Measurements from ENCODE around the gene CMTR1. TPM values are rescaled to one million over a fixed set of nuclear protein-coding genes. Genes with fewer than 3 reads are reported as not detected.

The CMTR1 gene
- total and polyA plus RNA-seq, 2 of the 13 experiments (the other 11 are each of a cell fraction or from before 2014, with no cell fraction given) = 19.7 to 55.2 TPM

DNA sequence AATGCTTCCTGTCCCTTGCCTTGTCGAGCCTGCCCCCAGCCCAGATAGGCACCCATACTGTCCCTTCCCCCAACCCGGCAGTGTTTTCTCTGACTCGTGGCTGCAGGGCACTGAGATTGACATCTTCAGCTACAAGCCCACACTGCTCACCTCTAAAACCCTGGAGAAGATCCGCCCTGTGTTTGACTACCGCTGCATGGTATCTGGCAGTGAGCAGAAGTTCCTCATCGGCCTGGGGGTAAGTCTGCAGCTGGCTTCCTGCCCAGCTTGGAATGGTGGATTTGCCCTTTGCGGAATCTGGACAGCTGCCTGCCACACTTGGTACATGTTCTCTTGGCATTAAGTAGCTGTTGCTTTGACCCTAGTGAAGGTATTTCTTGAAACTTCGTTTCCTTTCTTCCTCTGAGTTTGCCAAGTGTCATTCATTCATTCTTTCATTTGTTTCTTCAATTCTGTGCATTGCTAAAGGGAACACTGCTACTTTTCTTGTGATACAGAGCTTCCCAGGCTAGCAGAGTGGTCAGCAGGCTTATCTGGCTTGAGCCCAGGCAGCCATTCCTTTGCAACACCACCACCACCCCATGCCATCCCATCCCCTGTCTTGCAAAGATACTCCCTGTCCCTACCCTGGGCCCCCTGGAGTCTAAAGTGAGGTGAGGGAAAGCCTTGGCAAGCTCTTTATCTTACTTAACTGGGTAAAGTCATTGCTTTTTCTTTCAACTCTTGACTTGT, 40.5 kb downstream of the CMTR1 start:
- Histone ChIP-seq H4K20me1 (ENCODE audit: insufficient read depth, low read length) (no peaks in the 10 kb centered on the region), H3K27ac (ENCODE audit: extremely low read length, insufficient read depth, low read length) (no peak overlapping the region), H2AFZ (ENCODE audit: low read length) (no peak overlapping the region), H3K4me2 (ENCODE audit: low read depth, low read length) (no peak overlapping the region), H3K79me2 (ENCODE audit: insufficient read depth, low read length) (no peaks in the 10 kb centered on the region), H3K9ac (ENCODE audit: insufficient read depth, low read depth, low read length) (no peak overlapping the region), H3K9me3 (ENCODE audit: low read length) (no peaks in the 10 kb centered on the region), H3K27me3 (ENCODE audit: control insufficient read depth in 1 of 2, insufficient read depth in 2 of 2, low read length in 2 of 2) (no peaks in the 10 kb centered on the region), H3K4me1 (ENCODE audit: insufficient read depth, low read length) (no peaks in the 10 kb centered on the region), H3K4me3 (replicated peaks in 1 of 3; ENCODE audit: insufficient read depth in 1 of 3, low read depth in 2 of 3, low read length in 3 of 3) (no peak overlapping the region), H3K36me3 (replicated peaks in 1 of 2; ENCODE audit: control insufficient read depth in 1 of 2, insufficient read depth in 2 of 2, low read length in 2 of 2) (peaks cover 41 to 73% of the 10 kb centered on the region in 2 experiments)
- TF ChIP-seq, protein P1, sequence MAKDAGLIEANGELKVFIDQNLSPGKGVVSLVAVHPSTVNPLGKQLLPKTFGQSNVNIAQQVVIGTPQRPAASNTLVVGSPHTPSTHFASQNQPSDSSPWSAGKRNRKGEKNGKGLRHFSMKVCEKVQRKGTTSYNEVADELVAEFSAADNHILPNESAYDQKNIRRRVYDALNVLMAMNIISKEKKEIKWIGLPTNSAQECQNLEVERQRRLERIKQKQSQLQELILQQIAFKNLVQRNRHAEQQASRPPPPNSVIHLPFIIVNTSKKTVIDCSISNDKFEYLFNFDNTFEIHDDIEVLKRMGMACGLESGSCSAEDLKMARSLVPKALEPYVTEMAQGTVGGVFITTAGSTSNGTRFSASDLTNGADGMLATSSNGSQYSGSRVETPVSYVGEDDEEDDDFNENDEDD (CRISPR knock-in tag; IDR thresholded peaks at IDR 0.05; ENCODE audit: borderline replicate concordance) = no peak
- no peak for TF ChIP-seq ZNF337 (CRISPR knock-in tag; IDR thresholded peaks at IDR 0.05; ENCODE audit: borderline replicate concordance, low read depth)
- TF ChIP-seq, protein P2, sequence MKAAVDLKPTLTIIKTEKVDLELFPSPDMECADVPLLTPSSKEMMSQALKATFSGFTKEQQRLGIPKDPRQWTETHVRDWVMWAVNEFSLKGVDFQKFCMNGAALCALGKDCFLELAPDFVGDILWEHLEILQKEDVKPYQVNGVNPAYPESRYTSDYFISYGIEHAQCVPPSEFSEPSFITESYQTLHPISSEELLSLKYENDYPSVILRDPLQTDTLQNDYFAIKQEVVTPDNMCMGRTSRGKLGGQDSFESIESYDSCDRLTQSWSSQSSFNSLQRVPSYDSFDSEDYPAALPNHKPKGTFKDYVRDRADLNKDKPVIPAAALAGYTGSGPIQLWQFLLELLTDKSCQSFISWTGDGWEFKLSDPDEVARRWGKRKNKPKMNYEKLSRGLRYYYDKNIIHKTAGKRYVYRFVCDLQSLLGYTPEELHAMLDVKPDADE (CRISPR knock-in tag; IDR thresholded peaks at IDR 0.05) = no peak
- TF ChIP-seq, protein P3, sequence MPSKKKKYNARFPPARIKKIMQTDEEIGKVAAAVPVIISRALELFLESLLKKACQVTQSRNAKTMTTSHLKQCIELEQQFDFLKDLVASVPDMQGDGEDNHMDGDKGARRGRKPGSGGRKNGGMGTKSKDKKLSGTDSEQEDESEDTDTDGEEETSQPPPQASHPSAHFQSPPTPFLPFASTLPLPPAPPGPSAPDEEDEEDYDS (CRISPR knock-in tag; IDR thresholded peaks at IDR 0.05) = no peak
- in situ Hi-C loops (cut with HindIII; ENCODE audit: extremely low pct_ligation_motif_present, low pct_unique_long_range_greater_than_20kb) (no loop called here), intact Hi-C loops (cut with micrococcal nuclease; ENCODE audit: unreplicated experiment) (no loop called here)
- BruUV-seq (replicated peaks) = no TSS peak
- DNase-seq (ENCODE audit: low spot score) = no peak
- no peak for ATAC-seq
- CTCF ChIA-PET (ENCODE audit: low intra/inter-chr PET ratio, low total read pairs) = no interaction called here
- WGBS (ENCODE audit: low lambda C conversion rate) = 90% methylated on average over 8 of the region's 8 CpGs
- POLR2A ChIA-PET = no interaction called here
- FAIRE-seq = no peak

DNA sequence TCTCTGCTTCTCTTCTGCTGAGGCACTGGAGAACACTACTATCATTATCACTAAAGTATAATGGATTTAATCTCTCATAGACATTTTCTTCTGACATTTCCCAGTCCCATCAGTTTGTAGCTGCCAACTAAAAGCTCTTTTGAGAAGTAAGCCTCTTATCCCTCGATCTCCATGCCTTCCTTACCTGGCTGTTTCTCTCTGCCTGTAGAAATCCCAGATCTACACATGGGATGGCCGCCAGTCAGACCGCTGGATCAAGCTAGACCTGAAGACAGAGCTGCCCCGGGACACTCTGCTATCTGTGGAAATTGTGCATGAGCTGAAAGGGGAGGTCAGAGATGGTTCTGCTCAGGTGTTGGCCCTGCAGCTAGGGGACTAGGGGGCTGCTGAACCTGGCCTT, 41.3 kb downstream of the CMTR1 start:
- ChIA-PET CTCF (ENCODE audit: low intra/inter-chr PET ratio, low total read pairs) (no interaction called here), POLR2A (no interaction called here)
- H2AFZ ChIP-seq (ENCODE audit: low read length) = no peak overlapping the region
- no peak for DNase-seq (ENCODE audit: low spot score)
- no peak overlapping the region for H3K9ac ChIP-seq (ENCODE audit: insufficient read depth, low read depth, low read length)
- FAIRE-seq = no peak
- H3K27ac ChIP-seq (ENCODE audit: extremely low read length, insufficient read depth, low read length) = no peak overlapping the region
- WGBS (ENCODE audit: low lambda C conversion rate) = 99% methylated on average over 4 of the region's 4 CpGs
- H3K4me1 ChIP-seq (ENCODE audit: insufficient read depth, low read length) = no peaks in the 10 kb centered on the region
- TF ChIP-seq ZNF329 (CRISPR knock-in tag; IDR thresholded peaks at IDR 0.05; ENCODE audit: low read depth) (peak; percentile 86), SAFB2 (CRISPR knock-in tag; IDR thresholded peaks at IDR 0.05; ENCODE audit: borderline replicate concordance, low read depth) (no peak)
- no peaks in the 10 kb centered on the region for H3K27me3 ChIP-seq (ENCODE audit: control insufficient read depth in 1 of 2, insufficient read depth in 2 of 2, low read length in 2 of 2)
- no peaks in the 10 kb centered on the region for H3K79me2 ChIP-seq (ENCODE audit: insufficient read depth, low read length)
- in situ Hi-C loops (cut with HindIII; ENCODE audit: extremely low pct_ligation_motif_present, low pct_unique_long_range_greater_than_20kb) = no loop called here
- no TSS peak for BruUV-seq (replicated peaks)
- no peak for ATAC-seq
- no peak overlapping the region for H3K4me3 ChIP-seq (replicated peaks in 1 of 3; ENCODE audit: insufficient read depth in 1 of 3, low read depth in 2 of 3, low read length in 3 of 3)
- intact Hi-C loops (cut with micrococcal nuclease; ENCODE audit: unreplicated experiment) = no loop called here
- H4K20me1 ChIP-seq (ENCODE audit: insufficient read depth, low read length) = no peaks in the 10 kb centered on the region
- no peak overlapping the region for H3K4me2 ChIP-seq (ENCODE audit: low read depth, low read length)
- H3K36me3 ChIP-seq (replicated peaks in 1 of 2; ENCODE audit: control insufficient read depth in 1 of 2, insufficient read depth in 2 of 2, low read length in 2 of 2) = peaks cover 46 to 81% of the 10 kb centered on the region in 2 experiments
- H3K9me3 ChIP-seq (ENCODE audit: low read length) = no peaks in the 10 kb centered on the region

Measured in HepG2 (cell line).